ENCODE results near the gene SAC3D1.

SAC3D1 gene

DNA sequence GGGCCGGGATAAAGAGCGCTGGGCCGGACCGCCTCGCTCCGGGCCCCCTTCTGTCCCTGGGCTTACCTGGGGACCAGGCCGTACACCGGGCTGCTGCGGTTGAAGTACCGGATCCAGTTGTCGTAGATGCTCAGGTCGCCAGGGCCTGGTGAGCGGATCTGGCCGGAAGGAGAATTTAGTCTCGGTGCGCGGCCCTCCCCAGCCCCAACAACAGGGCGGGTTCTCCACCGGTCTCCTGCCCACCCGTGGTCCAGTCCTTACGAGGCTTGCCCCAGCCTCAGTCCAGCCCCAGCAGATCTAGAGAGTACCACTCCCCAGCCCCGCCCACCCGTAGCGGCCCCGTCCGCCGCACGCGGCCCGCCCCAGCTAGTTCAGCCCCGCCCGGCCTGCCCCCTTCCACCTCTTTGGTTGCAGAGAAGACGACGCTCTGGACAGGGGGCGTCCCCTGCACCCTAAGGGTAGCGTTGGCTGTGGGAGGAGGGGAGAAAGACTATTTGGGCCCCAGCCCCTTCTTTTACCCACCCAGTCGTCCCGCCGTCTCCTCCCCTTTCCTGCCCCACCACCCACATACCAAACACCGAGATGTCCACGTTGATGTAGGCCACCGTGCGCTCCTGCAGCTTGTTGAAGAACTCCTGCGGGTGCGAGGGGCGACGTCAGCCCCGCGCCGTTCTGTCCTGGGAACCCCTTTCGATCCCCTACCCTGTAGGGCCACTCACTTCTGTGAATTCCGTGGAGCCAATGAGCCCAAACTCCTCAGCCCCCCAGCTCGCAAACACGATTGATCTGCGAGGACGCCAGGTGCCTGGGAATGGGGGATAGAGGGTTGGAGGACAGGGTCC lies 6.8 kb downstream of the SAC3D1 start:
- POLR2A ChIA-PET, result interaction anchor here (0.6 kb wide), 2 partner anchors 184 to 200 kb away, joined by 3 to 4 read pairs; no protein-coding TSS in a partner anchor

DNA sequence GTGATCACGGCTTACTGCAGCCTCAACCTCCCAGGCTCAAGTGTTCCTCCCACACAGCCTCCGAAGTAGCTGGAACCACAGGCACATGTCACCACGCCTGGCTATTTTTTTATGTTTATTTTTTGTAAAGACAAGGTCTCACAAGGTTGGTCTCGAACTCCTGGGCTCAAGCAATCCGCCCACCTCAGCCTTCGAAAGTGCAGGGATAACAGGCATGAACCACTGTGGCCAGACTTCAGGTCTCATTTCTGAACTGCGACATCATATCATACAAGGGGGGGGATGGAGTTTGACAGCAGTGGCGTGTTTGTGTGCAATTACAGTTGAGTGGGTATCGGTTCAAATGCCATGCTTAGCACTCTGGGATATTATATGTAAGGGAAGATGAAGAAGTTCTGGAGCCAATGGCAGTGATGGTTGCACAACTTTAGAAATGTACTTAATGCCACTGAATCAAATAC lies 10.4 kb downstream of the SAC3D1 start:
- POLR2A ChIA-PET, result no interaction called here
- DNase-seq (ENCODE audit: extremely low spot score), result no peak
- no peak for TF ChIP-seq CTCF (IDR thresholded peaks at IDR 0.05; ENCODE audit: control extremely low read depth, extremely low read depth, low read depth, missing control alignments)
- CTCF ChIA-PET, result interaction anchor here (1.5 to 1.7 kb wide), 3 partner anchors 12 to 205 kb away, joined by 3 to 6 read pairs (median 4); no protein-coding TSS in a partner anchor

More for the DNA sequence above, 6.8 kb downstream of the SAC3D1 start:
- no peak for TF ChIP-seq CTCF (IDR thresholded peaks at IDR 0.05; ENCODE audit: control extremely low read depth, extremely low read depth, low read depth, missing control alignments)
- no peak for DNase-seq (ENCODE audit: extremely low spot score)
- CTCF ChIA-PET, result interaction anchor here (0.6 to 2.0 kb wide), 5 partner anchors 11 to 34 kb away, joined by 3 to 11 read pairs (median 5); partner anchors contain the start of genes ARL2 and NAALADL1

DNA sequence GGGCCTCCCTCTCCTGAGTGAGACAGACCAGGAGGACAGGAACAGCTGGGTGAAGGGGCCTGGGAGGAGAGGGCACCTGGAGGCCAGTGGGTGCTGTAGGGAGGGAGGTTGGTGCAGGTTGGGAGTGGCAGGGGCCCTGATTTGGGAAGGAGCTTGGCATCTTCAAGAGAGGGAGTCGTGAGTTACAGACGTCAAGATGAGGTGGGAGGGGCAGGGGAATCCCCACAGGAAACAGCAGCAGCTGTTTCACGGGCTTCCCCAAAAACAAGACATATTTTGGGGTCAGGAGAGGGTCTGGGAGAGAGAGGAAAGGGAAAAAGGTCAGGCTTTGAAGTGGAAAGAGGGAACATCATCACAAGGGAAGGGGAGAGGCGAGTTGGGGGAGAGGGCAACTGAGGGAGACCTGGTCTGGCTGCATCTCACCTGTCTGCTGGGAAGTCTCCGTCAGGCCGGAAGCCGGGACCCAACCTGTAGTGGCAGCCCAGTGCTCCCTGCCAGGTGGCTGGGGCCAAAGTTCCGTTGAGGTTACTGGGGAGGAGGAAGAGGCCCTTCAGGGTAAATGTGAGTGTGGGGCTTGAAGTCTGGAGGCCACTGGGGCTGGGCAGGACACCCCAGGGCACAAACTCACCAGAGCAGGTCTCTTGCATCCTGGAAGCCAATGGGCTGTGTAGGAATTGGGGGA lies 13.0 kb downstream of the SAC3D1 start:
- DNase-seq (ENCODE audit: extremely low spot score), result no peak
- CTCF ChIA-PET, result interaction anchor here (1.1 to 2.0 kb wide), 3 partner anchors 12 to 40 kb away, joined by 3 to 6 read pairs (median 6); partner anchors contain the start of gene ARL2
- POLR2A ChIA-PET, result no interaction called here
- no peak for TF ChIP-seq CTCF (IDR thresholded peaks at IDR 0.05; ENCODE audit: control extremely low read depth, extremely low read depth, low read depth, missing control alignments)

DNA sequence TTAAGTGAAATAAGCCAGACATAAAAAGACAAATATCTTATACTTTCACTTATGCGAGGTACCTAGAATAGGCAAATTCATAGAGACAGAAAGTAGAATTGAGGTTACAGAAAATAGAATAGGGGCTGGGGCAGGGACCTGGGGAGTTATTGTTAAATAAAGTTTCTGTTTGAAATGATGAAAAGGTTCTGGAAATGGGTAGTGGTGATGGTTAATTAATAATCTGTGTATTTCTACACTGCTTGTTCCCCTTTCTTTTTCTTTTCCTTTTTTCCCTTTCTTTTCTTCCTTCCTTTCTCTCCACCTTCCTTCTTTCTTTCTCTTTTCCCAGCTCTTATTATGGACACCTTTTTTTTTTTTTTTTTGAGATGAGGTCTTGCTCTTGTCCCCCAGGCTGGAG lies 14.5 kb downstream of the SAC3D1 start:
- no peak for DNase-seq (ENCODE audit: extremely low spot score)
- no peak for TF ChIP-seq CTCF (IDR thresholded peaks at IDR 0.05; ENCODE audit: control extremely low read depth, extremely low read depth, low read depth, missing control alignments)
- POLR2A ChIA-PET, result no interaction called here
- CTCF ChIA-PET, result interaction anchor here (0.6 to 2.0 kb wide), 2 partner anchors 13 to 14 kb away, joined by 3 to 6 read pairs; no protein-coding TSS in a partner anchor

- no peak for TF ChIP-seq CTCF (IDR thresholded peaks at IDR 0.05; ENCODE audit: control extremely low read depth, extremely low read depth, low read depth, missing control alignments)
- CTCF ChIA-PET, result interaction anchor here (1.1 kb wide), 1 partner anchor 43 kb away, joined by 4 read pairs; the partner anchor contains the start of gene ARL2
- no peak for DNase-seq (ENCODE audit: extremely low spot score)
- POLR2A ChIA-PET, result interaction anchor here (0.6 to 0.7 kb wide), 2 partner anchors 235 to 447 kb away, joined by 5 read pairs; no protein-coding TSS in a partner anchor
These were observed 16.0 kb downstream of the SAC3D1 start for GRCh38 chr11:65056999-65057398.

GRCh38 chr11:65057526-65057925 lies 16.5 kb downstream of the SAC3D1 start:
- no peak for DNase-seq (ENCODE audit: extremely low spot score)
- ChIA-PET POLR2A (interaction anchor here (0.6 kb wide), 1 partner anchor 446 kb away, joined by 5 read pairs; no protein-coding TSS in a partner anchor), CTCF (interaction anchor here (1.1 to 3.2 kb wide), 3 partner anchors 8 to 43 kb away, joined by 4 to 11 read pairs (median 4); partner anchors contain the start of gene ARL2)
- no peak for TF ChIP-seq CTCF (IDR thresholded peaks at IDR 0.05; ENCODE audit: control extremely low read depth, extremely low read depth, low read depth, missing control alignments)

Measured in GM10248 (cell line).